GM08714 (cell line): Measurements from ENCODE around the gene RNF31.

Source experiments
- H3K4me3 ChIP-seq: fragments of 200-500 bp; sonication (Bioruptor generic); 2 replicates; pipeline ENCODE4 v1.5.1; 2014; ENCODE audit warnings: mild to moderate bottlenecking, low read length, inconsistent platforms
- ZNF274 ChIP-seq: IDR thresholded peaks from 2 replicates; pipeline ENCODE4 v1.6.1; 2012; ENCODE audit warnings: mild to moderate bottlenecking, low read depth, low read length

RNF31 gene

GRCh38 chr14:24184104-24184970 is 37.0 kb downstream of the RNF31 start:
- H3K4me3 ChIP-seq: no peak overlapping the region
- no peak for TF ChIP-seq ZNF274

- no peak overlapping the region for H3K4me3 ChIP-seq
- TF ChIP-seq ZNF274: no peak
These were observed 37.7 kb downstream of the RNF31 start for GRCh38 chr14:24185026-24185425.

- no peak for TF ChIP-seq ZNF274
- H3K4me3 ChIP-seq: no peak overlapping the region
These were observed 38.4 kb downstream of the RNF31 start for GRCh38 chr14:24185741-24186140.

- H3K4me3 ChIP-seq: no peak overlapping the region; the same call in 1 of the 2 replicates
- no peak for TF ChIP-seq ZNF274
These were observed 39.7 kb downstream of the RNF31 start for GRCh38 chr14:24186831-24187538.

GRCh38 chr14:24187539-24187915 is 40.2 kb downstream of the RNF31 start:
- no peak for TF ChIP-seq ZNF274

GRCh38 chr14:24188251-24189058 is 41.2 kb downstream of the RNF31 start, which contains the start of gene IPO4:
TSS of gene IPO4 (minus strand) at chr14:24188816. CDS start at chr14:24188787, 29 bp downstream.
- H3K4me3 ChIP-seq: peak within 1 kb of the TSS; percentile 72

More at GRCh38 chr14:24187539-24187915, 40.2 kb downstream of the RNF31 start:
- peak overlapping the region; percentile 72 for H3K4me3 ChIP-seq

GRCh38 chr14:24189059-24189375 is 41.7 kb downstream of the RNF31 start:
- no peak overlapping the region; the same call in 1 of the 2 replicates for H3K4me3 ChIP-seq
- no peak for TF ChIP-seq ZNF274

More at GRCh38 chr14:24188251-24189058, 41.2 kb downstream of the RNF31 start, which contains the start of gene IPO4:
- no peak for TF ChIP-seq ZNF274

GRCh38 chr14:24189460-24189859 is 42.2 kb downstream of the RNF31 start:
- TF ChIP-seq ZNF274: no peak
- no peak overlapping the region for H3K4me3 ChIP-seq

- TF ChIP-seq ZNF274: no peak
- H3K4me3 ChIP-seq: no peak overlapping the region
These were observed 43.1 kb downstream of the RNF31 start for GRCh38 chr14:24190416-24190815.

- no peak overlapping the region for H3K4me3 ChIP-seq
- no peak for TF ChIP-seq ZNF274
These were observed 45.6 kb downstream of the RNF31 start for GRCh38 chr14:24192933-24193332.

- peak overlapping the region; percentile 69; the same call in 1 of the 2 replicates for H3K4me3 ChIP-seq
- no peak for TF ChIP-seq ZNF274
These were observed 47.0 kb downstream of the RNF31 start for GRCh38 chr14:24194186-24194872.

- H3K4me3 ChIP-seq: peak overlapping the region; percentile 69; the same call in 1 of the 2 replicates
These were observed 47.5 kb downstream of the RNF31 start for GRCh38 chr14:24194873-24195185.

GRCh38 chr14:24195186-24196070 is 48.1 kb downstream of the RNF31 start, which contains the start of gene TM9SF1:
TSS of gene TM9SF1 (minus strand) at chr14:24195441. CDS start at chr14:24195019, 422 bp downstream.
- TF ChIP-seq ZNF274: no peak
- peak within 1 kb of the TSS; percentile 69 for H3K4me3 ChIP-seq

More at GRCh38 chr14:24194873-24195185, 47.5 kb downstream of the RNF31 start:
- no peak for TF ChIP-seq ZNF274
